Measurements from ENCODE around the gene VGLL4.
"Not testable (repeated sequence)": the region's sequence is repeated elsewhere in the genome, so short reads cannot be mapped to it uniquely, and the experiment has no call there.

The VGLL4 gene

GRCh38 chr3:11643605-11644087 is at the start of gene VGLL4:
Gene VGLL4 (minus strand): TSS chr3:11643915. CDS start chr3:11643518, 397 bp downstream.
- peak; percentile 87 for DNase-seq
- in situ Hi-C loops (cut with HindIII; ENCODE audit: low pct_ligation_motif_present, low pct_unique_long_range_greater_than_20kb, low sequenced_read_pairs): loop anchor here (10.0 kb wide), 1 partner anchor 259 kb away; no protein-coding TSS in a partner anchor

- no peak for DNase-seq
- in situ Hi-C loops (cut with HindIII; ENCODE audit: low pct_ligation_motif_present, low pct_unique_long_range_greater_than_20kb, low sequenced_read_pairs): no loop called here
These were observed 48.8 kb upstream of the VGLL4 start for GRCh38 chr3:11692532-11692813.

- in situ Hi-C loops (cut with HindIII; ENCODE audit: low pct_ligation_motif_present, low pct_unique_long_range_greater_than_20kb, low sequenced_read_pairs): no loop called here
- DNase-seq: no peak
These were observed 48.2 kb upstream of the VGLL4 start for GRCh38 chr3:11691767-11692531.

GRCh38 chr3:11690863-11691766 is 47.4 kb upstream of the VGLL4 start:
- DNase-seq: peak; percentile 62
- in situ Hi-C loops (cut with HindIII; ENCODE audit: low pct_ligation_motif_present, low pct_unique_long_range_greater_than_20kb, low sequenced_read_pairs): no loop called here

- in situ Hi-C loops (cut with HindIII; ENCODE audit: low pct_ligation_motif_present, low pct_unique_long_range_greater_than_20kb, low sequenced_read_pairs): no loop called here
- no peak for DNase-seq
These were observed 46.0 kb upstream of the VGLL4 start for GRCh38 chr3:11689749-11690148.

- DNase-seq; in situ Hi-C loops (cut with HindIII; ENCODE audit: low pct_ligation_motif_present, low pct_unique_long_range_greater_than_20kb, low sequenced_read_pairs): not testable (repeated sequence)
These were observed 41.3 kb upstream of the VGLL4 start for GRCh38 chr3:11684980-11685379.

- in situ Hi-C loops (cut with HindIII; ENCODE audit: low pct_ligation_motif_present, low pct_unique_long_range_greater_than_20kb, low sequenced_read_pairs): no loop called here
These were observed 36.8 kb upstream of the VGLL4 start for GRCh38 chr3:11680509-11680908.

GRCh38 chr3:11679964-11680363 is 36.2 kb upstream of the VGLL4 start:
- in situ Hi-C loops (cut with HindIII; ENCODE audit: low pct_ligation_motif_present, low pct_unique_long_range_greater_than_20kb, low sequenced_read_pairs): no loop called here

More at GRCh38 chr3:11680509-11680908, 36.8 kb upstream of the VGLL4 start:
- no peak for DNase-seq

GRCh38 chr3:11672363-11672762 is 28.6 kb upstream of the VGLL4 start:
- no peak for DNase-seq
- in situ Hi-C loops (cut with HindIII; ENCODE audit: low pct_ligation_motif_present, low pct_unique_long_range_greater_than_20kb, low sequenced_read_pairs): no loop called here

More at GRCh38 chr3:11679964-11680363, 36.2 kb upstream of the VGLL4 start:
- no peak for DNase-seq

- no peak for DNase-seq
- in situ Hi-C loops (cut with HindIII; ENCODE audit: low pct_ligation_motif_present, low pct_unique_long_range_greater_than_20kb, low sequenced_read_pairs): no loop called here
These were observed 28.0 kb upstream of the VGLL4 start for GRCh38 chr3:11671648-11672100.

GRCh38 chr3:11668243-11669235 is 24.8 kb upstream of the VGLL4 start:
- DNase-seq: no peak
- in situ Hi-C loops (cut with HindIII; ENCODE audit: low pct_ligation_motif_present, low pct_unique_long_range_greater_than_20kb, low sequenced_read_pairs): no loop called here

- no peak for DNase-seq
- in situ Hi-C loops (cut with HindIII; ENCODE audit: low pct_ligation_motif_present, low pct_unique_long_range_greater_than_20kb, low sequenced_read_pairs): no loop called here
These were observed 21.6 kb upstream of the VGLL4 start for GRCh38 chr3:11665331-11665730.

- peak; percentile 26 for DNase-seq
- in situ Hi-C loops (cut with HindIII; ENCODE audit: low pct_ligation_motif_present, low pct_unique_long_range_greater_than_20kb, low sequenced_read_pairs): no loop called here
These were observed 18.8 kb upstream of the VGLL4 start for GRCh38 chr3:11662392-11662990.

GRCh38 chr3:11661827-11662226 is 18.1 kb upstream of the VGLL4 start:
- in situ Hi-C loops (cut with HindIII; ENCODE audit: low pct_ligation_motif_present, low pct_unique_long_range_greater_than_20kb, low sequenced_read_pairs): no loop called here
- DNase-seq: peak; percentile 28

GRCh38 chr3:11661052-11661656 is 17.4 kb upstream of the VGLL4 start:
- DNase-seq: no peak
- in situ Hi-C loops (cut with HindIII; ENCODE audit: low pct_ligation_motif_present, low pct_unique_long_range_greater_than_20kb, low sequenced_read_pairs): no loop called here

GRCh38 chr3:11660242-11660641 is 16.5 kb upstream of the VGLL4 start:
- no peak for DNase-seq
- in situ Hi-C loops (cut with HindIII; ENCODE audit: low pct_ligation_motif_present, low pct_unique_long_range_greater_than_20kb, low sequenced_read_pairs): no loop called here

- in situ Hi-C loops (cut with HindIII; ENCODE audit: low pct_ligation_motif_present, low pct_unique_long_range_greater_than_20kb, low sequenced_read_pairs): no loop called here
- DNase-seq: no peak
These were observed 14.5 kb upstream of the VGLL4 start for GRCh38 chr3:11658180-11658579.

Data from ACHN (cell line).